ENCODE measurements around the gene BCL11B.

DNA sequence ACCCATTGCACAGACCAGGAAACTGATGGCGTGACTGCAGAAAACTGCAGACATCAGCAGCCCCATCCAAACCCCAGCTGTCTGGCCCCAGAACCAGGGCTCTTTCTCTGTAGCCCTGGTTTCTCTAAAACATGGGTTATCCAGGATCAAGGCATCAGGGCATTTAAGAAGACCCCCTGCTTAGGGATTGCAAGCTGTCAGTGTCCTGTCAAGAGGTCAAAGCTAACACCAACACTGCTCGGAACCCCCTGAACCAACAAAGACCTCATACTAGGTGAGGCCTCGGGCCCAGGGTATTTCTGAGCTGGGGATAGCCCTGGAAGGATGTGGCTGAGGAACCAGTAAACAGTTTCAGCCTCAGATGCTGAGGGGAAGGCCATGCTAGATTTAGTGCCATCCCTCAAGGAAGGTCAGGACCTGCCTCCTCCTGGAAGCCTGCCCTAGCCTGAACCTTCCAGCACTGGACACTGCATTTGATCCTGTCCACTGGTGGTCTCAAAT lies 39.2 kb downstream of the BCL11B start:
- TF ChIP-seq FOXA1 (IDR thresholded peaks at IDR 0.05) = no peak
- TF ChIP-seq SP1 (IDR thresholded peaks at IDR 0.05) = no peak
- no peak for TF ChIP-seq LEF1 (IDR thresholded peaks at IDR 0.05; ENCODE audit: borderline replicate concordance)
- TF ChIP-seq ARNT (IDR thresholded peaks at IDR 0.05) = no peak
- no peak for TF ChIP-seq ELF4 (IDR thresholded peaks at IDR 0.05)
- no peak for TF ChIP-seq FOXM1 (IDR thresholded peaks at IDR 0.05; ENCODE audit: borderline replicate concordance)
- TF ChIP-seq BHLHE40 (IDR thresholded peaks at IDR 0.05; ENCODE audit: borderline replicate concordance) = no peak
- TF ChIP-seq FOXK2 (IDR thresholded peaks at IDR 0.05) = no peak
- no peak for TF ChIP-seq TARDBP (IDR thresholded peaks at IDR 0.05)
- TF ChIP-seq, protein P1, sequence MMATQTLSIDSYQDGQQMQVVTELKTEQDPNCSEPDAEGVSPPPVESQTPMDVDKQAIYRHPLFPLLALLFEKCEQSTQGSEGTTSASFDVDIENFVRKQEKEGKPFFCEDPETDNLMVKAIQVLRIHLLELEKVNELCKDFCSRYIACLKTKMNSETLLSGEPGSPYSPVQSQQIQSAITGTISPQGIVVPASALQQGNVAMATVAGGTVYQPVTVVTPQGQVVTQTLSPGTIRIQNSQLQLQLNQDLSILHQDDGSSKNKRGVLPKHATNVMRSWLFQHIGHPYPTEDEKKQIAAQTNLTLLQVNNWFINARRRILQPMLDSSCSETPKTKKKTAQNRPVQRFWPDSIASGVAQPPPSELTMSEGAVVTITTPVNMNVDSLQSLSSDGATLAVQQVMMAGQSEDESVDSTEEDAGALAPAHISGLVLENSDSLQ (IDR thresholded peaks at IDR 0.05) = no peak
- no peak for TF ChIP-seq SUZ12 (IDR thresholded peaks at IDR 0.05)

Data from HEK293T (cell line).